ENCODE results near the gene PLXNA4.

DNA sequence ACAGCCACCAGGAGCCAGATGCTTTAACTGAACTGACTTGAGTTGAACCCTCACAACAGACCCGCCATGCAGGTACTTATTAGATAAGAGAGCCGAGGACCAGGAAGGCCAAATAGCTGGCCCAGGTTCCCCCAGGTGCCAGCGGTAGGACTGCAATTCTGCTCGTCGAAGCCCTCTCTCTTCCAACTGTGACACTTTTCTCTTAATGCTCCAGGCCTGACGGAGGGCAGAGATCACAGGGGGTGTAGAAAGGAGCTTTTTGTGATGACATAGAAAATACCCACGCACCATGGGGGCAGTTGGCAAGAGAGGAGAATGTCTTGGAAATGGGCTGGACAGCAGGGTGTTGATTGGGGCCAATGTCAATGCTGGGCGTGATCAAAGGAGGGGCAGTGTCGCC, 208.5 kb downstream of the PLXNA4 start:
- TF ChIP-seq, protein P1, sequence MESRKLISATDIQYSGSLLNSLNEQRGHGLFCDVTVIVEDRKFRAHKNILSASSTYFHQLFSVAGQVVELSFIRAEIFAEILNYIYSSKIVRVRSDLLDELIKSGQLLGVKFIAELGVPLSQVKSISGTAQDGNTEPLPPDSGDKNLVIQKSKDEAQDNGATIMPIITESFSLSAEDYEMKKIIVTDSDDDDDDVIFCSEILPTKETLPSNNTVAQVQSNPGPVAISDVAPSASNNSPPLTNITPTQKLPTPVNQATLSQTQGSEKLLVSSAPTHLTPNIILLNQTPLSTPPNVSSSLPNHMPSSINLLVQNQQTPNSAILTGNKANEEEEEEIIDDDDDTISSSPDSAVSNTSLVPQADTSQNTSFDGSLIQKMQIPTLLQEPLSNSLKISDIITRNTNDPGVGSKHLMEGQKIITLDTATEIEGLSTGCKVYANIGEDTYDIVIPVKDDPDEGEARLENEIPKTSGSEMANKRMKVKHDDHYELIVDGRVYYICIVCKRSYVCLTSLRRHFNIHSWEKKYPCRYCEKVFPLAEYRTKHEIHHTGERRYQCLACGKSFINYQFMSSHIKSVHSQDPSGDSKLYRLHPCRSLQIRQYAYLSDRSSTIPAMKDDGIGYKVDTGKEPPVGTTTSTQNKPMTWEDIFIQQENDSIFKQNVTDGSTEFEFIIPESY (IDR thresholded peaks at IDR 0.05): no peak
- TF ChIP-seq, protein P2, sequence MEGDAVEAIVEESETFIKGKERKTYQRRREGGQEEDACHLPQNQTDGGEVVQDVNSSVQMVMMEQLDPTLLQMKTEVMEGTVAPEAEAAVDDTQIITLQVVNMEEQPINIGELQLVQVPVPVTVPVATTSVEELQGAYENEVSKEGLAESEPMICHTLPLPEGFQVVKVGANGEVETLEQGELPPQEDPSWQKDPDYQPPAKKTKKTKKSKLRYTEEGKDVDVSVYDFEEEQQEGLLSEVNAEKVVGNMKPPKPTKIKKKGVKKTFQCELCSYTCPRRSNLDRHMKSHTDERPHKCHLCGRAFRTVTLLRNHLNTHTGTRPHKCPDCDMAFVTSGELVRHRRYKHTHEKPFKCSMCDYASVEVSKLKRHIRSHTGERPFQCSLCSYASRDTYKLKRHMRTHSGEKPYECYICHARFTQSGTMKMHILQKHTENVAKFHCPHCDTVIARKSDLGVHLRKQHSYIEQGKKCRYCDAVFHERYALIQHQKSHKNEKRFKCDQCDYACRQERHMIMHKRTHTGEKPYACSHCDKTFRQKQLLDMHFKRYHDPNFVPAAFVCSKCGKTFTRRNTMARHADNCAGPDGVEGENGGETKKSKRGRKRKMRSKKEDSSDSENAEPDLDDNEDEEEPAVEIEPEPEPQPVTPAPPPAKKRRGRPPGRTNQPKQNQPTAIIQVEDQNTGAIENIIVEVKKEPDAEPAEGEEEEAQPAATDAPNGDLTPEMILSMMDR (IDR thresholded peaks at IDR 0.05; ENCODE audit: low read depth, low read length, missing input control): no peak
- TF ChIP-seq TAF1 (conservative IDR thresholded peaks at IDR 0.05) (no peak), YY1 (IDR thresholded peaks at IDR 0.05) (no peak), HNF4A (conservative IDR thresholded peaks at IDR 0.05) (no peak), SP1 (IDR thresholded peaks at IDR 0.05) (no peak), FOXA1 (IDR thresholded peaks at IDR 0.05) (no peak), RXRA (IDR thresholded peaks at IDR 0.05) (no peak), JUND (IDR thresholded peaks at IDR 0.05) (no peak)
- TF ChIP-seq, protein P3, sequence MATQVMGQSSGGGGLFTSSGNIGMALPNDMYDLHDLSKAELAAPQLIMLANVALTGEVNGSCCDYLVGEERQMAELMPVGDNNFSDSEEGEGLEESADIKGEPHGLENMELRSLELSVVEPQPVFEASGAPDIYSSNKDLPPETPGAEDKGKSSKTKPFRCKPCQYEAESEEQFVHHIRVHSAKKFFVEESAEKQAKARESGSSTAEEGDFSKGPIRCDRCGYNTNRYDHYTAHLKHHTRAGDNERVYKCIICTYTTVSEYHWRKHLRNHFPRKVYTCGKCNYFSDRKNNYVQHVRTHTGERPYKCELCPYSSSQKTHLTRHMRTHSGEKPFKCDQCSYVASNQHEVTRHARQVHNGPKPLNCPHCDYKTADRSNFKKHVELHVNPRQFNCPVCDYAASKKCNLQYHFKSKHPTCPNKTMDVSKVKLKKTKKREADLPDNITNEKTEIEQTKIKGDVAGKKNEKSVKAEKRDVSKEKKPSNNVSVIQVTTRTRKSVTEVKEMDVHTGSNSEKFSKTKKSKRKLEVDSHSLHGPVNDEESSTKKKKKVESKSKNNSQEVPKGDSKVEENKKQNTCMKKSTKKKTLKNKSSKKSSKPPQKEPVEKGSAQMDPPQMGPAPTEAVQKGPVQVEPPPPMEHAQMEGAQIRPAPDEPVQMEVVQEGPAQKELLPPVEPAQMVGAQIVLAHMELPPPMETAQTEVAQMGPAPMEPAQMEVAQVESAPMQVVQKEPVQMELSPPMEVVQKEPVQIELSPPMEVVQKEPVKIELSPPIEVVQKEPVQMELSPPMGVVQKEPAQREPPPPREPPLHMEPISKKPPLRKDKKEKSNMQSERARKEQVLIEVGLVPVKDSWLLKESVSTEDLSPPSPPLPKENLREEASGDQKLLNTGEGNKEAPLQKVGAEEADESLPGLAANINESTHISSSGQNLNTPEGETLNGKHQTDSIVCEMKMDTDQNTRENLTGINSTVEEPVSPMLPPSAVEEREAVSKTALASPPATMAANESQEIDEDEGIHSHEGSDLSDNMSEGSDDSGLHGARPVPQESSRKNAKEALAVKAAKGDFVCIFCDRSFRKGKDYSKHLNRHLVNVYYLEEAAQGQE (IDR thresholded peaks at IDR 0.05): no peak
- TF ChIP-seq, protein P4, sequence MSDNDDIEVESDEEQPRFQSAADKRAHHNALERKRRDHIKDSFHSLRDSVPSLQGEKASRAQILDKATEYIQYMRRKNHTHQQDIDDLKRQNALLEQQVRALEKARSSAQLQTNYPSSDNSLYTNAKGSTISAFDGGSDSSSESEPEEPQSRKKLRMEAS (IDR thresholded peaks at IDR 0.05): no peak
